ENCODE measurements around the gene EEIG2. TPM values are rescaled to one million over a fixed set of nuclear protein-coding genes. Genes with fewer than 3 reads are reported as not detected.

EEIG2 gene
- total and polyA plus RNA-seq, 9 of the 15 experiments (the other 6 are each of a cell fraction or from before 2014, with no cell fraction given) = 6.1 to 26.9 (median 15.2) TPM

DNA sequence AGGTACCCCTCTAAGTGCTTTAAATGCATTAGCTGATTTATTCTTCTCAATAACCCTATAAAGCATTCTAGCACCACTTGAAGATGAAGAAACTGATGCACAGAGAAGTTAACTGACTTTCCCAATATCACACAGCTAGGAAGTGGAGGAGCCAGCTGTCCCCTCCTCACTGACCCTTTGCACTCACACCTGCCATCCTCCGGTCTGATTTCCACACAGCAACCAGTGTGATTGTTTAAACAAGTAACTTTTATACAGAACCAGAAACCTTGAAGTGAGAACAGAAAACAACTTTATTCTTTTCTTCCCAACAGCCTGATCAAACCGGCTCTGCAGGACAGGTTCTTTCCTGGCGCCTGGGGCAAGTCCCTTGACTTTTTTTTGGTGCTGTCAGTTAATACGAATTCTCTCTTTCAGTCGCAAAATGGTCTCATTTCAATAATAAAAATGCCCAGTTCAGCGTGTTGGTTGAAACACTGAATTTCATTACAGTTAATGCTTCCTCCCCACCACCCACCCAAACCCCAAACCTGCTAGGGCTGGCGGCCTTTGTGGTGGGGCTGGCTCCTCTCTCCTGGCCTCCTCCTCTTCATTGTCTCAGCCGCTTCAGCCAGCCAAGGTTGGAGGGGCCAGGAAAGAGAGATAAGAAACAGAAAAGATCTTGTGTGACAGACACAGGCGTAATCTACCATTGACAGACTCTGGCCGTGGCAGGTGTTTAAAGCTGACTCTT, 26.4 kb upstream of the EEIG2 start (continued):
- TF ChIP-seq NR1H2 (CRISPR knock-in tag; IDR thresholded peaks at IDR 0.05) = no peak
- peak; percentile 96 for TF ChIP-seq BCOR (IDR thresholded peaks at IDR 0.05)
- peak; percentile 87 for TF ChIP-seq NCOA1 (IDR thresholded peaks at IDR 0.05; ENCODE audit: low read depth)
- TF ChIP-seq, protein P1, sequence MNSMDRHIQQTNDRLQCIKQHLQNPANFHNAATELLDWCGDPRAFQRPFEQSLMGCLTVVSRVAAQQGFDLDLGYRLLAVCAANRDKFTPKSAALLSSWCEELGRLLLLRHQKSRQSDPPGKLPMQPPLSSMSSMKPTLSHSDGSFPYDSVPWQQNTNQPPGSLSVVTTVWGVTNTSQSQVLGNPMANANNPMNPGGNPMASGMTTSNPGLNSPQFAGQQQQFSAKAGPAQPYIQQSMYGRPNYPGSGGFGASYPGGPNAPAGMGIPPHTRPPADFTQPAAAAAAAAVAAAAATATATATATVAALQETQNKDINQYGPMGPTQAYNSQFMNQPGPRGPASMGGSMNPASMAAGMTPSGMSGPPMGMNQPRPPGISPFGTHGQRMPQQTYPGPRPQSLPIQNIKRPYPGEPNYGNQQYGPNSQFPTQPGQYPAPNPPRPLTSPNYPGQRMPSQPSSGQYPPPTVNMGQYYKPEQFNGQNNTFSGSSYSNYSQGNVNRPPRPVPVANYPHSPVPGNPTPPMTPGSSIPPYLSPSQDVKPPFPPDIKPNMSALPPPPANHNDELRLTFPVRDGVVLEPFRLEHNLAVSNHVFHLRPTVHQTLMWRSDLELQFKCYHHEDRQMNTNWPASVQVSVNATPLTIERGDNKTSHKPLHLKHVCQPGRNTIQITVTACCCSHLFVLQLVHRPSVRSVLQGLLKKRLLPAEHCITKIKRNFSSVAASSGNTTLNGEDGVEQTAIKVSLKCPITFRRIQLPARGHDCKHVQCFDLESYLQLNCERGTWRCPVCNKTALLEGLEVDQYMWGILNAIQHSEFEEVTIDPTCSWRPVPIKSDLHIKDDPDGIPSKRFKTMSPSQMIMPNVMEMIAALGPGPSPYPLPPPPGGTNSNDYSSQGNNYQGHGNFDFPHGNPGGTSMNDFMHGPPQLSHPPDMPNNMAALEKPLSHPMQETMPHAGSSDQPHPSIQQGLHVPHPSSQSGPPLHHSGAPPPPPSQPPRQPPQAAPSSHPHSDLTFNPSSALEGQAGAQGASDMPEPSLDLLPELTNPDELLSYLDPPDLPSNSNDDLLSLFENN (IDR thresholded peaks at IDR 0.05; ENCODE audit: low read depth in 2 of 2, low read length in 2 of 2) = peak in 1 of 2 experiments; percentile 93; a peak in 2 of 4 replicates
- no peak for TF ChIP-seq CREBBP (IDR thresholded peaks at IDR 0.05; ENCODE audit: low read depth, low read length)
- no peak for TF ChIP-seq ZFPM2 (CRISPR knock-in tag; IDR thresholded peaks at IDR 0.05)
- TF ChIP-seq TEAD4 (IDR thresholded peaks at IDR 0.05; ENCODE audit: low read length) = peak; percentile 97
- TF ChIP-seq TEAD4 (CRISPR knock-in tag; IDR thresholded peaks at IDR 0.05; ENCODE audit: borderline replicate concordance) = no peak
- TF ChIP-seq, protein P2, sequence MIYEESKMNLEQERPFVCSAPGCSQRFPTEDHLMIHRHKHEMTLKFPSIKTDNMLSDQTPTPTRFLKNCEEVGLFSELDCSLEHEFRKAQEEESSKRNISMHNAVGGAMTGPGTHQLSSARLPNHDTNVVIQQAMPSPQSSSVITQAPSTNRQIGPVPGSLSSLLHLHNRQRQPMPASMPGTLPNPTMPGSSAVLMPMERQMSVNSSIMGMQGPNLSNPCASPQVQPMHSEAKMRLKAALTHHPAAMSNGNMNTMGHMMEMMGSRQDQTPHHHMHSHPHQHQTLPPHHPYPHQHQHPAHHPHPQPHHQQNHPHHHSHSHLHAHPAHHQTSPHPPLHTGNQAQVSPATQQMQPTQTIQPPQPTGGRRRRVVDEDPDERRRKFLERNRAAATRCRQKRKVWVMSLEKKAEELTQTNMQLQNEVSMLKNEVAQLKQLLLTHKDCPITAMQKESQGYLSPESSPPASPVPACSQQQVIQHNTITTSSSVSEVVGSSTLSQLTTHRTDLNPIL (CRISPR knock-in tag; IDR thresholded peaks at IDR 0.05) = no peak
- TF ChIP-seq SAFB2 (IDR thresholded peaks at IDR 0.05; ENCODE audit: borderline replicate concordance, low read depth, low read length, severe bottlenecking) = no peak
- TF ChIP-seq ZNF384 (IDR thresholded peaks at IDR 0.05; ENCODE audit: low read depth, low read length) = peak; percentile 99
- peak; percentile 99 for TF ChIP-seq SMAD4 (CRISPR knock-in tag; conservative IDR thresholded peaks at IDR 0.05)
- TF ChIP-seq ZNF316 (IDR thresholded peaks at IDR 0.05) = no peak
- TF ChIP-seq MEIS2 (IDR thresholded peaks at IDR 0.05; ENCODE audit: partially characterized antibody) = peak; percentile 93
- TF ChIP-seq CHD2 (IDR thresholded peaks at IDR 0.05; ENCODE audit: low read depth, low read length) = no peak
- no peak for TF ChIP-seq ZNF184 (CRISPR knock-in tag; IDR thresholded peaks at IDR 0.05)
- peak; percentile 13; the same call in 1 of the 2 replicates for TF ChIP-seq PHF8 (IDR thresholded peaks at IDR 0.05; ENCODE audit: borderline replicate concordance, low read length)
- TF ChIP-seq, protein P3, sequence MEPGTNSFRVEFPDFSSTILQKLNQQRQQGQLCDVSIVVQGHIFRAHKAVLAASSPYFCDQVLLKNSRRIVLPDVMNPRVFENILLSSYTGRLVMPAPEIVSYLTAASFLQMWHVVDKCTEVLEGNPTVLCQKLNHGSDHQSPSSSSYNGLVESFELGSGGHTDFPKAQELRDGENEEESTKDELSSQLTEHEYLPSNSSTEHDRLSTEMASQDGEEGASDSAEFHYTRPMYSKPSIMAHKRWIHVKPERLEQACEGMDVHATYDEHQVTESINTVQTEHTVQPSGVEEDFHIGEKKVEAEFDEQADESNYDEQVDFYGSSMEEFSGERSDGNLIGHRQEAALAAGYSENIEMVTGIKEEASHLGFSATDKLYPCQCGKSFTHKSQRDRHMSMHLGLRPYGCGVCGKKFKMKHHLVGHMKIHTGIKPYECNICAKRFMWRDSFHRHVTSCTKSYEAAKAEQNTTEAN (CRISPR knock-in tag; IDR thresholded peaks at IDR 0.05) = no peak
- TF ChIP-seq ZNF584 (CRISPR knock-in tag; IDR thresholded peaks at IDR 0.05; ENCODE audit: low read depth) = peak; percentile 78; the same call in 1 of the 2 replicates
- no peak for TF ChIP-seq NFE2L1 (tag; IDR thresholded peaks at IDR 0.05; ENCODE audit: borderline replicate concordance, low read depth)
- TF ChIP-seq, protein P4, sequence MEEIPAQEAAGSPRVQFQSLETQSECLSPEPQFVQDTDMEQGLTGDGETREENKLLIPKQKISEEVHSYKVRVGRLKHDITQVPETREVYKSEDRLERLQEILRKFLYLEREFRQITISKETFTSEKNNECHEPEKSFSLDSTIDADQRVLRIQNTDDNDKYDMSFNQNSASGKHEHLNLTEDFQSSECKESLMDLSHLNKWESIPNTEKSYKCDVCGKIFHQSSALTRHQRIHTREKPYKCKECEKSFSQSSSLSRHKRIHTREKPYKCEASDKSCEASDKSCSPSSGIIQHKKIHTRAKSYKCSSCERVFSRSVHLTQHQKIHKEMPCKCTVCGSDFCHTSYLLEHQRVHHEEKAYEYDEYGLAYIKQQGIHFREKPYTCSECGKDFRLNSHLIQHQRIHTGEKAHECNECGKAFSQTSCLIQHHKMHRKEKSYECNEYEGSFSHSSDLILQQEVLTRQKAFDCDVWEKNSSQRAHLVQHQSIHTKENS (CRISPR knock-in tag; IDR thresholded peaks at IDR 0.05) = no peak

All from K562 (cell line).